ENCODE measurements around the gene EDAR.

EDAR gene

GRCh38 chr2:108965540-108966289 lies 23.3 kb downstream of the EDAR start:
- no peak for DNase-seq

DNA sequence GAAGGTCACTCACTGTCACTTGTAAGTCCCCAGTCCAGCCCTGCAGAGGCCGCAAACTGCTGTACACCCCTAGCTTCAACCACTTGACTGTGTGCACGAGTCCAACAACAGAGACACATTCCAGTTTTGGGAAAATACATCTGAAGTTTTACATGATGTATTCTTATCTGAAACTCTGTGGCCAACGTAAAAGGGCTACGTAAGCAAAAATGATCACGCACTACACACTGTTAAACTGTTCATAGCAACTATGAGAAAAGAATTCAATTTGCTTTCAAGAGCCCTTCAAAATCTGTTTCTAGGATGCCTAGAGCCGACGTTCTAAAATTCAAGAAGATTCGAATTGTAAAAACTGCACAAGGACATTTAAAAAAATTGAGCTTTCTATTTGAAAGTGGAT lies 26.0 kb downstream of the EDAR start:
- DNase-seq: no peak

GRCh38 chr2:108961796-108962195 lies 27.2 kb downstream of the EDAR start:
- no peak for DNase-seq

DNA sequence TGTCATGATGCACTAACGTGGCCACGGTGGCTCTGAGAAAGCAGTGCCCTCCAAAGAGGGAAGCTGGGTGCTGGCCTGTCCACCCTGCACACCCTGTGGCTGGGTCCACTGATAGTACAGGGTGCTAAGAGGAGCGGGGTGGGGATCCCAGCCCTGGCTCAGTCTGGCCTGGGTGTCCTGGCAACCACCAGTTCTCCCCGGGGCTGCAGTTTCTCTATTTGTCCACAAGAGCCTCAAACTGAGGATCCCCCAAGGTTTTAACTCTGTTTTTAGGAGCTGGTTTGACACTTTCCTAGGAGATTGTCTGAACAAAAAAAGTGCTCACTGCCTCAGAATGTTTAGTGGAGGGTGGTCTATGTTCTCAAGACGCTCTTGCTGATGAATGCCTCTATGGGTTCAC lies 29.0 kb downstream of the EDAR start:
- DNase-seq: no peak

DNA sequence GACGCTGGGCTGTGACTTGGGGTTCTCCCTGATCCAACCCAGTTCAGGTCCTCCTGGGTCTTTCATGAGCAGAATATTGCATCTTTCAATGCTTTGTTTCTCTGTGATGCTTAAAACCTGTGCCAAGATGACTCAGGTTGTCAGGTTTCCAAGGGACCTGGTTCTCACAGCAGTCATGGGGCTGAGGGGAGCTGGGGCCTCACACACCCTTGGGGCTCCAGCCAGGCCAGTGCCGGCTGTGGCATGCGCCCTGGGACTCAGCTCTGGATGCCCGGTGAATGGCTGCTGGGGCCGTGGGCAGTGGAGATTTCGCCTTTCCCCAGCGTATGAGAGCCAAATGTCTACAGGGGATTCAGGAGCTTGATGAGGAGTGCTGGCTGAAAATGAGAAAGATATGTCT lies 29.6 kb downstream of the EDAR start:
- DNase-seq: no peak

GRCh38 chr2:108958632-108959341 lies 30.2 kb downstream of the EDAR start:
- DNase-seq: no peak

DNA sequence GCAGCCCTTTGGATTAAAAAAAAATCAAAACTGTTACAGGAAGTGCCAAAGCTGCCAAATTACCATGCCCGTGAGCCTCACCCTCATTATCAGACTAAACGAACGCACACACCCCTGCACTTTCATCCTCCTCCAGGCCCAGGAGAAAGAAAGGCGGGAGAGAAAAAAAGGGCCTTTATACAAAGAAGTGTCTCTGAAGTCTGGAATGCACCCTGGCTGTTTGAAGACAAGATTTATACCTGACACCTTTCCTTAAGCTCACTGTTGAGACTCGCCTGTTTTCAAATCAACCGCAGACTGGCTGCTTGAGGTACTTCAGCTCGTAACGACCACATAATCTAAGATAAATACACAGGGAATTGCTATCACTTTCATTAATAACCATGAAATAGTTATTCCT lies 31.0 kb downstream of the EDAR start:
- DNase-seq: peak; percentile 53

- DNase-seq: no peak
These were observed 32.6 kb downstream of the EDAR start for GRCh38 chr2:108956375-108956774.

- no peak for DNase-seq
These were observed 38.5 kb downstream of the EDAR start for GRCh38 chr2:108950369-108951135.

GRCh38 chr2:108949316-108950239 lies 39.4 kb downstream of the EDAR start:
- peak; percentile 65 for DNase-seq

DNA sequence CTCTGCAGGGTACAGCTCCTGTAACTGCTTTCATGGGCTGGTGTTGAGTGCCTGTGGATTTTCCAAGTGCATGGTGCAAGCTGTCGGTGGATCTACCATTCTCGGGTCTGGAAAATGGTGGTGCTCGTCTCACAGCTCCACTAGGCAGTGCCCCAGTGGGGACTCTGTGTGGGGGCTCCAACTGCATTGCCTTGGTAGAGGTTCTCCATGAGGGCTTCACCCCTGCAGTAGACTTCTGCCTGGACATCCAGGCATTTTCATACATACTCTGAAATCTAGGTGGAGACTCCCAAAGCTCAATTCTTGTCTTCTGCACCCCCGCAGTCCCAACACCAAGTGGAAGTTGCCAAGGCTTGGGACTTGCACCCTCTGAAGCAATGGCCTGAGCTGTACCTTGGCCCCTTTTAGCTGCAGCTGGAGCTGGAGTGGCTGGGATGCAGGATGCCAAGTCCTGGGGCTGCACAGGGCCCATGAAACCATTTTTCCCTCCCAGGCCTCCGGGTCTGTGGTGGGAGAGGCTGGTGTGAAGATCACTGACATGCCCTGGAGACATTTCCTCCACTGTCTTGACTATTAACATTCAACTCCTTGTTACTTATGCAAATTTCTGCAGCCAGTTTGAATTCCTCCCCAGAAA lies 41.6 kb downstream of the EDAR start:
- DNase-seq: no peak

- no peak for DNase-seq
These were observed 42.6 kb downstream of the EDAR start for GRCh38 chr2:108946442-108946841.

DNA sequence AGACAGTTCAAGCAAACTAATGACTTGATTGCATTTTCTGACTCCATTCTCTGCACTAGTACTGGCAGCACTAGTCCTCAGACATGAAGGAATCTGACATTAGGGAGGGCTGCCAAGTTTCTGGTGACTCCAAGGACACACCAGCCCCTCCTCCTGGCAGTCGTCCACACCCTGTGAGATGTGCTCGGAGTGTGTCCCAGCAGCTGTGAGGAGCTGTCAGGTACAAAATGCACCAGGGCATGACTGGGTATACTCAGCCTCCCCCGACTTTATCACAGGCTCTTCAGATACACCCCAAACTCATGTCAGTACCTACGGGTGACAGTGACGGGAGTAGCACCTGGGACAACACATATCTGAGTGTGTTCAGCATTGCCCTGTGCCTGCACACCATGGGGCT lies 43.1 kb downstream of the EDAR start:
- DNase-seq: no peak

GRCh38 chr2:108944601-108945331 lies 44.3 kb downstream of the EDAR start:
- DNase-seq: no peak

- DNase-seq: no peak
These were observed 45.3 kb downstream of the EDAR start for GRCh38 chr2:108943751-108944150.

GRCh38 chr2:108942888-108943287 lies 46.1 kb downstream of the EDAR start:
- no peak for DNase-seq

- DNase-seq: no peak
These were observed 46.7 kb downstream of the EDAR start for GRCh38 chr2:108942231-108942825.

- no peak for DNase-seq
These were observed 47.3 kb downstream of the EDAR start for GRCh38 chr2:108941767-108942166.

DNA sequence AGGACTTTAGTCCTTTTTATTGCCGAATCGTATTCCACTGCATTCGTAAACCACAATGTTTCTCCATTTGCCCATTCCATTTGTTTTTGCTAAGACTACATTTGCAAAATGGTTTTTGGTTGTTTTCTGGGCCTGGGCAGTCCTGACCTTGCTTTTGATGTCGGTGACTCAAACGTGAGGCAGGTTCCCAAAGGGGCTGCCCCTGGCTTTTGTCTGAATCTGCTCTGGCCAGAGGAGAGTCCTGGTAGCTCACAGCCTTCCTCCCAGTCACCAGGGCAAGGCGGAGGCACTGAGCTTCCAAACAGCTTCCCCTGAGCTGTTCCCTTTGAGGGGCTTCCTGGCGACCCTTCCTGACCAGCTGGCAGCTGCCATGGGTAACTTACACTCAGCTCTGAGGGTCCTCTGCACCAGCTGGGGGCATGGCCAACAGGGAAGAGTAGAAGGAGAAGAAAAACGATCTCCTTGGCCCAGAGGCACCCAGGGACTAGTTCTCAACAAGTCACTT lies 47.8 kb downstream of the EDAR start:
- no peak for DNase-seq

DNA sequence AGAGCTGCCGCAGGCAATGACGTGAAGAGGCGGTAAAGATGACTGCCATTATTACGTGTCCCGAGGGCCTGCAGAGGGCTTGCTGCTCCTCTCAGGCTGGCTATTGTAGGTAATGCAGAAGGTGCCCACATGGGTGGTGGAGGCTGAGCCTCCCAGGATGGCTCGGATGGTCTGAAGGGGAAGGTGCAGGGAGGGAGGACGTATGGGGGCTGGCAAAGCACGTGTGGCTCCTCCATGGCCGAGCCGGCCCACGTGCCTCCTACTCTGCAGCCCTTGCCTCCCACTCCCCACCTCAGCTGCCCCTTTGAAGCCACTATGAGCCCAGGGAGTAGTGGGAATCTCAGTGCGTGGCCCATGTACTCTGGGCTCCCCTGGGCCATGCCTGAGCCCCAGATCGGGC lies 48.9 kb downstream of the EDAR start:
- no peak for DNase-seq

All from NCI-H69 (cell line).